ENCODE data around the gene MATN1. TPM values are rescaled to one million over a fixed set of nuclear protein-coding genes. Genes with fewer than 3 reads are reported as not detected.

MATN1 gene
- total RNA-seq, 1 experiment from 2014 or later: 0.12 TPM

DNA sequence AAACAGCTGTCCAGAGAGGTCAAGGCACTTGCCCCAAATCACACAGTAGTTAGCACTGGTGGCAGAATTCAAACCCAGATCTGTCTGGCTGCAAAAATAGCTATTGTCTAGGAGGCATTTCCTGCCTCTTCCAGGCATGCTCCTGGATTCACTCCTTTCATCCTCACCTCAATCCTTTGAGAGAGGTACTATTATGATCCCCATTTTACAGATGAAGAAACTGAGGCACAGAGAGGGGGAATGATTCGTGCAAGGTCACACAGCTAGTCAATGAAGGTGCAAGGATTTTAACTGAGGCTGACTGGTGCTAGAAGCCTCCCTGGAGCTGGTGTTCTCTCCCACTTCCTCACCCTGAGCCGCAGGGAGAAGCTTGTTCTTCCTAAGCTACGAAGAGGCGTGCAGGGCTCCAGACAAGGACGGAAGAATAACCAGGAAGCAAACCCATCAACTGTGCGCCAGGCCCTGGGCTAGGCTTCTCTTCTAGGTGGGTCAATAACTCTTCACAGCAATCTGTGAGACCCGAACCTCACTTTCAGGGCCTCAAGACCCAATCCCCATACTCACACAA lies 34.8 kb upstream of the MATN1 start:
- ChIA-PET CTCF (interaction anchor here (1.4 to 1.8 kb wide), 2 partner anchors 21 to 39 kb away, joined by 3 to 9 read pairs; no protein-coding TSS in a partner anchor), RAD21 (ENCODE audit: low non-redundant PET in 1 of 2, low total read pairs in 2 of 2, uncharacterized antibody in 2 of 2, unreplicated experiment in 2 of 2) (no interaction called here), POLR2A (interaction anchor here (0.6 to 1.0 kb wide), 2 partner anchors 28 to 40 kb away, joined by 3 to 4 read pairs; no protein-coding TSS in a partner anchor)
- no peaks in the 10 kb centered on the region for H3K79me2 ChIP-seq (ENCODE audit: insufficient read depth, low read length)
- H3K27me3 ChIP-seq (ENCODE audit: insufficient read depth, low read length): no peaks in the 10 kb centered on the region
- H3K4me1 ChIP-seq (ENCODE audit: control insufficient read depth in 1 of 2, insufficient read depth in 2 of 2, low read length in 2 of 2): peaks cover 0 to 27% of the 10 kb centered on the region in 2 experiments; a peak in 3 of 4 replicates
- H3K4me2 ChIP-seq (ENCODE audit: low read length): no peak overlapping the region
- no peak overlapping the region for H3K9ac ChIP-seq (ENCODE audit: low read length)
- no peak overlapping the region for H3K4me3 ChIP-seq (replicated peaks in 1 of 2; ENCODE audit: low read depth in 1 of 2, low read length in 2 of 2)
- H2AFZ ChIP-seq (ENCODE audit: low read depth, low read length, poor library complexity, severe bottlenecking): no peak overlapping the region
- H3K36me3 ChIP-seq (ENCODE audit: control insufficient read depth in 1 of 2, insufficient read depth in 2 of 2, low read length in 2 of 2): no peaks in the 10 kb centered on the region
- no TSS peak for BruUV-seq (replicated peaks)
- DNase-seq (ENCODE audit: low read depth, low spot score): no peak
- no peak overlapping the region for H3K27ac ChIP-seq (ENCODE audit: low read depth, low read length)
- no peaks in the 10 kb centered on the region for H3K9me3 ChIP-seq (ENCODE audit: control insufficient read depth in 1 of 2, insufficient read depth in 1 of 2, low read depth in 1 of 2, low read length in 2 of 2)
- H4K20me1 ChIP-seq (ENCODE audit: insufficient read depth): no peaks in the 10 kb centered on the region
- H3K9me2 ChIP-seq (ENCODE audit: insufficient read depth): no peaks in the 10 kb centered on the region
- TF ChIP-seq YY1 (IDR thresholded peaks at IDR 0.05; ENCODE audit: extremely low read depth, insufficient replicate concordance, low read depth, low read length): no peak
- ATAC-seq: no peak
- intact Hi-C loops (cut with micrococcal nuclease): no loop called here

DNA sequence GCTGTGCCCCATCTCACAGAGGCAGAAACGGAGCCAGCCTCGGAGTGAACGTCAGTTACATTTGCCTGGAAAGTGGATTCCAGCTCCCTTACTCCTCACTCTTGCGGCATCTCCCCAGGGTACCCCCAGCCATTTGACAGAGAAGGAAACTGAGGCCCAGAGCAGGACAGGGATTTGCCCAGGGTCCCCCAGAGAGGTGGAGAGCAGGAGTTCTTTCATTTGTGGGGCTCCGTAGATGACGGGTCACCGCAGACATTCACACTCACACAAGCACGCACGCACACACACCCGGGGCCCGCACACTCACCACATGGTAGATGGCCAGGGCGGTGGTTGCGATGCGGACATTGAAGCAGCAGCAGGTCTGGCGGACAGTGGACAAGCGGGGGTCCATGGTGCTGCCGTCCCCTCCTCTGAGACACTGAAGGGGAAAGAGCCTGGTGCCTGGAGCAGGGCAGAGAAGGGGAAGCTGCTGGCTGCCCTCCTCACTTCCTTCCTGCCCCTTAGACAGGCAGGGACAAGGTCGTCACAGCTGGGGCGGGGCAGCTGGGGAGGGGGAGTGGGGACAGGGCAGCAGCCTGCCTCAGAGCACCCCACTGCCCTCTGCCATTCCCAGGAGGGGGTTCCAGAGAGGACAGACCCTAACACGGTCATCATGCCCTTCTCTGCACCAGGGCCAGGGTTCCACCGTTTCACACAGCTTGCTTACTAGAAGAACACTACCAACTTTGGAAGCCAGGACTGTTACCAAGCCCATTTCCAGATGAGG lies 34.2 kb upstream of the MATN1 start, which contains the start of gene LAPTM5:
TSS of gene LAPTM5 (minus strand) at position 423 of the 769 bp plus-strand sequence. CDS start at position 394, 29 bp downstream.
- no peaks in the 10 kb centered on the region for H3K27me3 ChIP-seq (ENCODE audit: insufficient read depth, low read length)
- H3K36me3 ChIP-seq (ENCODE audit: control insufficient read depth in 1 of 2, insufficient read depth in 2 of 2, low read length in 2 of 2): no peaks in the 10 kb centered on the region
- H3K4me1 ChIP-seq (ENCODE audit: control insufficient read depth in 1 of 2, insufficient read depth in 2 of 2, low read length in 2 of 2): peaks cover 0 to 27% of the 10 kb centered on the region in 2 experiments; a peak in 3 of 4 replicates
- ChIA-PET POLR2A (interaction anchor here (1.0 kb wide), 1 partner anchor 39 kb away, joined by 3 read pairs; no protein-coding TSS in a partner anchor), CTCF (interaction anchor here (0.7 to 1.8 kb wide), 3 partner anchors 22 to 38 kb away, joined by 3 to 9 read pairs (median 3); no protein-coding TSS in a partner anchor), RAD21 (ENCODE audit: low non-redundant PET in 1 of 2, low total read pairs in 2 of 2, uncharacterized antibody in 2 of 2, unreplicated experiment in 2 of 2) (no interaction called here)
- intact Hi-C loops (cut with micrococcal nuclease): no loop called here
- H3K4me3 ChIP-seq (replicated peaks in 1 of 2; ENCODE audit: low read depth in 1 of 2, low read length in 2 of 2): no peak within 1 kb of the TSS
- ATAC-seq: no peak
- H2AFZ ChIP-seq (ENCODE audit: low read depth, low read length, poor library complexity, severe bottlenecking): no peak within 1 kb of the TSS
- peak within 1 kb of the TSS; percentile 30; the same call in 1 of the 2 replicates for H3K4me2 ChIP-seq (ENCODE audit: low read length)
- no peak within 1 kb of the TSS for H3K27ac ChIP-seq (ENCODE audit: low read depth, low read length)
- no peak for DNase-seq (ENCODE audit: low read depth, low spot score)
- H3K9ac ChIP-seq (ENCODE audit: low read length): no peak within 1 kb of the TSS
- H3K79me2 ChIP-seq (ENCODE audit: insufficient read depth, low read length): no peaks in the 10 kb centered on the region
- no peaks in the 10 kb centered on the region for H4K20me1 ChIP-seq (ENCODE audit: insufficient read depth)
- no peaks in the 10 kb centered on the region for H3K9me3 ChIP-seq (ENCODE audit: control insufficient read depth in 1 of 2, insufficient read depth in 1 of 2, low read depth in 1 of 2, low read length in 2 of 2)
- no peaks in the 10 kb centered on the region for H3K9me2 ChIP-seq (ENCODE audit: insufficient read depth)
- BruUV-seq (replicated peaks): no TSS peak
- TF ChIP-seq EGR1 (IDR thresholded peaks at IDR 0.05; ENCODE audit: low read depth) (no peak), POLR2AphosphoS5 (IDR thresholded peaks at IDR 0.05; ENCODE audit: low read depth, low read length) (no peak), JUND (IDR thresholded peaks at IDR 0.05) (no peak), RAD21 (IDR thresholded peaks at IDR 0.05; ENCODE audit: low read depth) (no peak)
- TF ChIP-seq, protein P1, sequence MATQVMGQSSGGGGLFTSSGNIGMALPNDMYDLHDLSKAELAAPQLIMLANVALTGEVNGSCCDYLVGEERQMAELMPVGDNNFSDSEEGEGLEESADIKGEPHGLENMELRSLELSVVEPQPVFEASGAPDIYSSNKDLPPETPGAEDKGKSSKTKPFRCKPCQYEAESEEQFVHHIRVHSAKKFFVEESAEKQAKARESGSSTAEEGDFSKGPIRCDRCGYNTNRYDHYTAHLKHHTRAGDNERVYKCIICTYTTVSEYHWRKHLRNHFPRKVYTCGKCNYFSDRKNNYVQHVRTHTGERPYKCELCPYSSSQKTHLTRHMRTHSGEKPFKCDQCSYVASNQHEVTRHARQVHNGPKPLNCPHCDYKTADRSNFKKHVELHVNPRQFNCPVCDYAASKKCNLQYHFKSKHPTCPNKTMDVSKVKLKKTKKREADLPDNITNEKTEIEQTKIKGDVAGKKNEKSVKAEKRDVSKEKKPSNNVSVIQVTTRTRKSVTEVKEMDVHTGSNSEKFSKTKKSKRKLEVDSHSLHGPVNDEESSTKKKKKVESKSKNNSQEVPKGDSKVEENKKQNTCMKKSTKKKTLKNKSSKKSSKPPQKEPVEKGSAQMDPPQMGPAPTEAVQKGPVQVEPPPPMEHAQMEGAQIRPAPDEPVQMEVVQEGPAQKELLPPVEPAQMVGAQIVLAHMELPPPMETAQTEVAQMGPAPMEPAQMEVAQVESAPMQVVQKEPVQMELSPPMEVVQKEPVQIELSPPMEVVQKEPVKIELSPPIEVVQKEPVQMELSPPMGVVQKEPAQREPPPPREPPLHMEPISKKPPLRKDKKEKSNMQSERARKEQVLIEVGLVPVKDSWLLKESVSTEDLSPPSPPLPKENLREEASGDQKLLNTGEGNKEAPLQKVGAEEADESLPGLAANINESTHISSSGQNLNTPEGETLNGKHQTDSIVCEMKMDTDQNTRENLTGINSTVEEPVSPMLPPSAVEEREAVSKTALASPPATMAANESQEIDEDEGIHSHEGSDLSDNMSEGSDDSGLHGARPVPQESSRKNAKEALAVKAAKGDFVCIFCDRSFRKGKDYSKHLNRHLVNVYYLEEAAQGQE (IDR thresholded peaks at IDR 0.05; ENCODE audit: low read depth): no peak
